ENCODE measurements around the gene ARHGEF12.

DNA sequence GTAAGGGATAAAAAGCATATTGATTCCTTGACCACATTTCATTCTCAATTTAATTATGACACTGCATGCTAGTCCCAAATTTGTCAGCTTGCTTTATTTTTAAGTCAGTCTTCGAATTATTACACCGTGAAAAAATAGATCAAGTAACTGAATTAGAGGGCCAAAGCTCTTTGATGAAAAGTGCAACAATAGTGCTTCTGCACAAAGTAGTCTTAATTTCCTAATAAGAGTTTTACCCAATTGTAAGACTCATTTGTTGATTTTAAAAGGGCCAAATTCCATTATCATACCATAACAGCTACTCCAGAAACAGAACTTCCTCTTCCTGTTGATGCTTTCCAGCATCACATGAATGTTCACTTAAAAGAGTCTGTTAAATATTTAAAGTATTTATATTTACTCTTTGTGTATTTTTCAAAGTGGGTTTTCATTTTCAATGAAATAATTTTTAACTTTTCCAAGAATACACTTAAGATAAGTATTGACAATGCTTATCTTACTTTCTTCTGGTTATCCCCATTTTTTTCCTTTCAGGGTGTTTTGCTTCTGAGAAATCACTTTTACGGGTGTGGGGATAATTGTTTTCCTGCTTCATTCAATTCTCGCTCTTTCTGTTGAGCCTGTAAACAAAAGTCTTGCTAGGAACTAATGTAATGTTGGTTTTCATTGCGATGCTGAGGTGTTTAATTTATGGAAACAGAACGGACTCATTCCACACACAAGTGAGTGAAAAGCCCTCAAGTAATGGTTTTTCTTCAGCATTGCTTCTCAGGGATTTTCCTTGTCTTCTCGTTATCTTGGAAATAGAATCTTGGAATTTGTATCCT lies 2.1 kb downstream of the ARHGEF12 start:
- TF ChIP-seq GATA2 (IDR thresholded peaks at IDR 0.05; ENCODE audit: low read depth, low read length) (no peak), GATA3 (IDR thresholded peaks at IDR 0.05; ENCODE audit: low read depth, low read length) (no peak)

Data from SH-SY5Y (cell line).